RPMI8226 (cell line): ENCODE results near the gene KIAA0232.

Source experiments
- DNase-seq: peaks from one replicate; pipeline ENCODE4 v3.0.0-alpha.2; 2015

The KIAA0232 gene, protein sequence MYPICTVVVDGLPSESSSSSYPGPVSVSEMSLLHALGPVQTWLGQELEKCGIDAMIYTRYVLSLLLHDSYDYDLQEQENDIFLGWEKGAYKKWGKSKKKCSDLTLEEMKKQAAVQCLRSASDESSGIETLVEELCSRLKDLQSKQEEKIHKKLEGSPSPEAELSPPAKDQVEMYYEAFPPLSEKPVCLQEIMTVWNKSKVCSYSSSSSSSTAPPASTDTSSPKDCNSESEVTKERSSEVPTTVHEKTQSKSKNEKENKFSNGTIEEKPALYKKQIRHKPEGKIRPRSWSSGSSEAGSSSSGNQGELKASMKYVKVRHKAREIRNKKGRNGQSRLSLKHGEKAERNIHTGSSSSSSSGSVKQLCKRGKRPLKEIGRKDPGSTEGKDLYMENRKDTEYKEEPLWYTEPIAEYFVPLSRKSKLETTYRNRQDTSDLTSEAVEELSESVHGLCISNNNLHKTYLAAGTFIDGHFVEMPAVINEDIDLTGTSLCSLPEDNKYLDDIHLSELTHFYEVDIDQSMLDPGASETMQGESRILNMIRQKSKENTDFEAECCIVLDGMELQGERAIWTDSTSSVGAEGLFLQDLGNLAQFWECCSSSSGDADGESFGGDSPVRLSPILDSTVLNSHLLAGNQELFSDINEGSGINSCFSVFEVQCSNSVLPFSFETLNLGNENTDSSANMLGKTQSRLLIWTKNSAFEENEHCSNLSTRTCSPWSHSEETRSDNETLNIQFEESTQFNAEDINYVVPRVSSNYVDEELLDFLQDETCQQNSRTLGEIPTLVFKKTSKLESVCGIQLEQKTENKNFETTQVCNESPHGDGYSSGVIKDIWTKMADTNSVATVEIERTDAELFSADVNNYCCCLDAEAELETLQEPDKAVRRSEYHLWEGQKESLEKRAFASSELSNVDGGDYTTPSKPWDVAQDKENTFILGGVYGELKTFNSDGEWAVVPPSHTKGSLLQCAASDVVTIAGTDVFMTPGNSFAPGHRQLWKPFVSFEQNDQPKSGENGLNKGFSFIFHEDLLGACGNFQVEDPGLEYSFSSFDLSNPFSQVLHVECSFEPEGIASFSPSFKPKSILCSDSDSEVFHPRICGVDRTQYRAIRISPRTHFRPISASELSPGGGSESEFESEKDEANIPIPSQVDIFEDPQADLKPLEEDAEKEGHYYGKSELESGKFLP (N-terminal part only)

DNA sequence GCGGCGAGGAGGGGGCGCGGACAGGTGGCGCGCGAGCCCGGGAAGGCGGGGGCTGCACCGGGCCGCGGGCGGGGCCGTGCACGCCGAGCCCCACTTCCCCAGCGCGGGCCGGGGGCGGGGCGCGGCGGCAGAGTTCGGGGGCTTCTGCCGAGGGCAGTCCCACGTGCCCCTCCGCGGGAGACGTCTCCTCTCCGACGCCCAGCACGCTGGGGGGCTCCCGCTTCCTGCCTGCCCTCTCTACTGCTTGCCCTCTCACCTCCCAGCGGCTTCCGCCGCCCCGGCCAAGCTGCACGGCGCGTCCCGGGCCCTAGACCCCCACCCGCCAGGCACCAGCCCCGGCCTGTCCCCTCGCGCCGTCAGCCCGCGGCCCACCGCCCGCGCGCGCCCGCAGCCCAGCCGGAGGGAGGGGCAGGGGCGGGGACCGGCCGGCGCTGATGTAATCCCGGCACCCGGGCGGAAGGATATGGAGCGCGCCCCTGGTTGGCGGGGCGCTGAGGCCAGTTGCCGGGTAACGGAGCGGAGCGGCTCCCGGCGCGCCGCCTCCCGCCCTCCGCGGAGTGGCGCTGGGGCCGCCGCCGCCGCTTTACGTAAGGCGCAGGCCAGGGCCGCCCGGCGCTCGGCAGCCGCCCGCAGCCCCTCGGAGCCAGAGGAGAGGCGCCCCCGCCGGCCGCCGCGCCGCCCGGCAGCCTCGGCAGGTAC lies at the start of gene KIAA0232:
KIAA0232 (plus strand) TSS at position 581 of the 699 bp plus-strand sequence. CDS start 41,727 bp downstream, outside the sequence.
- DNase-seq: peak; percentile 92

DNA sequence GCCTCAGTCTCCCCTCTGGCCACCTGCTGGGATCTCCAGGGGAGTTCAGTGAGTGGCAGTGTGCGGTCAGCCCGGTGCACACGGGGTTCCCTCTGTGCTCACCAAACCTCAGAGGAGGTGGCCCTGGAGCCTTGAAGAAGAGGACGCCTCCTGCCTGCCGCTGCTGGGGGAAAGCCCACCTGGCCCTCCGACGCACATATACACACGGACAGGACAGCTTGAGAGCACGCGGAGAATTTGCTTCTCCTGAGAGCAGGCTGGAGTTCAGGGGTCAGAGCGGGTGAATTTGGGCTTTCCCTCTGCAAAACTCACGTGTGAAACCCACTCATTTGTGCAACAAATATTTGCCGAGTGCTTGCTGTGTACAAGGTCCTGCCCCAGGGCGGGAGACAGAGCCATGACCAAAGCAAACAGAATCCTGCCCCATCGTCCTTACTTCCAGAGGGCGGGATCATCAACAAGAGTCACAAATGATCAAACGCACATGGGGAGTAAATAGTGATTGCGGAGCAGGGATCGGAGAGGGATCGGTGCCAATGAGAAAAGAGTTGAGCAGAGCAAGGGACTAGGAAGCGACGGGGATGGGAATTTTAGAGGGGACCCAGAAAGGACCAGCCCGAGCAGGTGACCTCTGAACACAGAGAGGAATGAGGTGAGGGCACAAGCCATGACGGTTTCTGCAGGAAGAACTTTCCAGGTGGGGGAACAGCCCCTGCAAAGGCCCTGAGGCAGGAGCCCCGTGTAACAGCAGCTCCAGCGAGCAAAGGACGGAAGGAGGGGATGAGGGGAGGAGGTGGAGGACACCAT lies 49.0 kb upstream of the KIAA0232 start:
- DNase-seq: no peak

DNA sequence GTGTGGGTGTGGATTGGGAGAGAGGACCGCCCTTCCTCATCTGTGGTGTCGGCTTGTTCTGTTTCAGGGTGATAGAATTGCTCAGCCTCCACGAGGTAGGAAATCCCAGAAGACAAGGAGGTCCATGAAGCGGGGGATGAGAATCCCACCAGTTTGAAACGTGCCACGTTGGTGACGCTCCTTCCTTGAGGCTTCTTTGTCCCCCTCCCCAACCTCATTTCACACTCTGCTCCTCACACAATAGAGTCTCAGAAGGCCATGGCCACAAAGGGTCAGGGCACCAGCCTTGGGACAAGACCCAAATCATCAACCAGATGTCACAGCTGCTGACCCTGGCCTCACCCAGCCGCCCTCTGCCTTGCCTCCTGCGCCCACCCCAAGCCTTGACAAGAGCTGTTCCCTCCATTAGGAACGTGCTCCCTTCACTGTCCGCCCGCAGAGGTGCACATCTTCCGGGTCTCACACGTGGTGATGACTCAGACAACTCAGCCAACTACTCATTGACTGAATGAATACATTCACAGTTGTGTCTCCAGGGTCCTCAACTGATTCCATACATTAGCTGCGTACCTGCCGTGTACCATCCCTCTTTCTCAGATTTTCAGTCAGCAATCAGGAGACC lies 48.3 kb upstream of the KIAA0232 start:
- no peak for DNase-seq

DNA sequence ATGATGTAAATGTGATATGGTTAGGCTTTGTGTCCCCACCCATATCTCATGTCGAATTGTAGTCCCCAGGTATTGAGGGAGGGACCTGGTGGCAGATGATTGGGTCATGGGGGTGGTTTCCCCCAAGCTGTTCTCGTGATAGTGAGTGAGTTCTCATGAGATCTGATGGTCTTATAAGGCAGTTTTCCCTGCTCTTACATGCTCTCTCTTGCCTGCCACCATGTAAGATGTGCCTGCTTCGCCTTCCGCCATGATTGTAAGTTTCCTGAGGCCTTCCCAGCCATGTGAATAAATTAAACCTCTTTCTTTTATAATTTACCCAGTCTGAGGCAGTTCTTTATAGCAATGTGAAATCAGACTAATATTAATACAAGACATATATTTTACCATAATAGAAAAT lies 42.6 kb upstream of the KIAA0232 start:
- no peak for DNase-seq

DNA sequence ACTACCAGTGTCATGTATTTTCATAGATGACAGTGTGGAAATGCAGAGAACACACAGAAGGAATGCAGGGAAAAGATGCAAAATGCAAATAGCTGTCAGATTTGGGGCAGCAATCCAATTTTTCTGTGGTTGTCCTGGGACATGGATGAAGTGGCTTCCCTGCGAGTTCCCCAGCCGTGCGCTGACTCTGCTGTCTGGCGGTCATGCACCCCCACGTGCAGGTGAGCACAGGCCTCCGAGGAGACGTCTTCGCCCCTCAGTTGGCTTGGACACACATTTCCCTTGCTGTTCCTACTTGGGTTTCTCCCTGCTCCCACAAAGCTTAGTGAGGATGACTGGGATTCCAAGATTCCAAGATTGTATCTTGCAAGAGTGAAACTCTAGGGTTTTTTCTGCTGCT lies 42.2 kb upstream of the KIAA0232 start:
- DNase-seq: no peak

DNA sequence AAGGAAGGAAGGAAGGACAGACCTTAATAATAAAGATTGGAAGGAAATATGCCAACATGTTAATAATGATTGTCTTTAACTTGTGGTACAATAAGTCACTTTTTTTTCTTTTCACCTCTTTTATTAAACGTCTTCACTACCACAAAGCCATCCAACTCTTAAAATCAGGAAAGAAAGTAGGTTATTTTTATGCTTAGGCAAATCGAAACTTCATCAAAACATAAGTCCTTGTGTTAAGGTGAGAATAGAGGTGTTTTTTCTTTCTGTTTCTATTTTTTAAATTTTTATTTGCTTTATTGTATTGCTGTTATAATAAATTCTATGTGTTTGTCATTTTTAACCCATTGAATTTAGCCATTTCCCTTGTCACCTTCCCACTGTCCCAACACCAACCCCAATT lies 40.0 kb upstream of the KIAA0232 start:
- DNase-seq: no peak

DNA sequence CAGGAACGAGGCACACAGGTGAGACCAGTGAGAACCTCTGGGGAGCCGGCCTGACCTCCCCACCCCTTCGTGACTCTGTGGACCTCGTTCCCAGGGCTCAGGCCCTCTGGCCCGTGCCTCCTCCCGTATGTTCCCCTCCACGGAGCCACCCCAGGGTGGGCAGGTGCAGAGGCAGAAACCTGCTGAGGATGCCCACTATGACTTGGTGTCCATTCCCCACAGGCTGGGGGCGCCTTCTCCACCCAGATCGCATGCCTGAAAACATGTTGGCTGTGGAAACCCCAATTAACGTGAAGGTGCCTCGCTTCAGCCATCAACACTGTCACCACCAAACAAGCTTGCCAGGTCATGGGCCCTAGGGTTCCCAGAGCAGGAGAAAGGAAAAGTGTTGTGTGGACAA lies 39.5 kb upstream of the KIAA0232 start:
- DNase-seq: no peak

DNA sequence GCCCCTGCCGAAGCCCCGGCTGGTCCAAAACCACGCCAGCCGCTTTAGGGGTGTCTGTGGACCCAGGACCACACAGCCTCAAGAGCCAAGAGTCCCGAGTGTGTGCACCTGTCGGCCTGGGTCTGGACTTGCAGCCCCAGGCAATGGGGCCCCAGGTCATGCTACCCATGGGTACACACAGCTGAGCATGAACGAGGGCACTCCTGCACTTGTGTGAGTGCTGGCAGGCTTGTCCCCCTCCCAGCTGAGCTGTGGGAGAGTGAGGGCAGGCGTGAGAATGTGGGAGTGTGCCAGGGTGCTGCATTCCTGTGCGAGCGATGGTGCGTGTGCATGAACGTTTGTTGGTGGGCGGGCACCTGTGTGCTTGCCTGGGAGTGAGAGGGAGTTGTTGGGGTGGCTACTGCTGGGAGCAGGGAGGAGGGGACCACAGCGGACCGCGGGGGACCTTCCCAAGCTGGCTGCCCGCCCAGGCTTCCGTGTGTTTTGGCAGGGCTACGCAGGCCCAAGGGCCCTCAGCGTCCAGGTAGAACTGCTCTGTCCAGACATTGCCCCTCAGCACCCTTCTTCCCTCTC lies 35.7 kb upstream of the KIAA0232 start:
- DNase-seq: no peak

DNA sequence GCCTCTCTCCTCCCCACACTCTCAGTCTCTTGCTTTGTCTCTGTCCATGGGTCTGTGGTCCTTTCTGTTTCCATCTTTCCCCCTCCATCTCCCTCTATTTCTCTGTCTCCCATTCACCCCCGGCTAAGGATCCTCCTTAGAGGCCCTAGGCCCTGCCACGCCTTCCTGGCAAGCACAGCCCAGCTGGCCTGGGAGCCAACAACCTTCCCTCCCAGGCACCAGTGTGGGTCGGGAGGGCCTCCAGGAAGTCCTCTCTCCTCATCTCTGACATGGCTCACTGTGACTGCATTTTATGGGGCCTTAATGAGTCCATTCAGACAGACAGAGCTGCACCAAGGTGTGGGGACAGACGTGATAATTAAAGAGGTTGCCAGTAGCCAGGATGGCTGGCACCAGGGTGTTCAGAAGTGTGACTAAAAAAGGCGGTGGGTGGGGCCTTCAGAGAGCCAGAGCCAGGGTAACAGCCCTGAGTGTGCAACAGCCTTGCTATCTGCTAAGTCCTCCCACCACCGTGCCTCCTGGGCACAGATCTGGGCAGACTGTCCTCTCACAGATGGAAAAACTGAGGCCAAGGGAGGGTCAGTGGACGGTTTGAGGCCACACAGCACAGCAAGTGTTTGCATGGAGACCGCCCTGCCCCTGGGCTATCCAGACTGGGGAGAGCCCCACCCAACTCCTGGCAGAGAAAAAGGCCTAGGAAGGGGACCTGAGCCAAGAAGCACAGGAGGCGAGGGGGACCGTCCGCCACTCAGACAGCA lies 35.1 kb upstream of the KIAA0232 start:
- DNase-seq: no peak

DNA sequence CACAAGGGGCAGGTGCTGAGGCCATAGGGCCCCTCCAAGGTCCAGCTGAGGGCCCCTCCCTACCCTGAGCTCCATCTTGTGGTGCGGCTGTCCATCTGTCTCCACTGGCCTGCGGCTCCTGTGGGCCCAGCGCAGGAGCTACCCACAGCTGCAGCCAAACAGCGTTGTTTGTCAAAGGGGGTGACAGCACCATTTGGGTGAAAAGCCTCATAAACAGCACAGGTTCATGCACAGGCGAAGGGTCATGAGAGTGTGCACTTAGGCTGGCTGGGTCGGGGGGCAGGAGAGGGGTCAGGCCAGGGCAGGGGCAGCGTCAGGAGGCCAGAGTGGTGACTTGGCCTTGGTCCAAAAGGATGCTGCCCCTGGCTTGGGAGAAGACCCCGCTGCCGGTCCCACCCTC lies 34.2 kb upstream of the KIAA0232 start:
- DNase-seq: no peak

DNA sequence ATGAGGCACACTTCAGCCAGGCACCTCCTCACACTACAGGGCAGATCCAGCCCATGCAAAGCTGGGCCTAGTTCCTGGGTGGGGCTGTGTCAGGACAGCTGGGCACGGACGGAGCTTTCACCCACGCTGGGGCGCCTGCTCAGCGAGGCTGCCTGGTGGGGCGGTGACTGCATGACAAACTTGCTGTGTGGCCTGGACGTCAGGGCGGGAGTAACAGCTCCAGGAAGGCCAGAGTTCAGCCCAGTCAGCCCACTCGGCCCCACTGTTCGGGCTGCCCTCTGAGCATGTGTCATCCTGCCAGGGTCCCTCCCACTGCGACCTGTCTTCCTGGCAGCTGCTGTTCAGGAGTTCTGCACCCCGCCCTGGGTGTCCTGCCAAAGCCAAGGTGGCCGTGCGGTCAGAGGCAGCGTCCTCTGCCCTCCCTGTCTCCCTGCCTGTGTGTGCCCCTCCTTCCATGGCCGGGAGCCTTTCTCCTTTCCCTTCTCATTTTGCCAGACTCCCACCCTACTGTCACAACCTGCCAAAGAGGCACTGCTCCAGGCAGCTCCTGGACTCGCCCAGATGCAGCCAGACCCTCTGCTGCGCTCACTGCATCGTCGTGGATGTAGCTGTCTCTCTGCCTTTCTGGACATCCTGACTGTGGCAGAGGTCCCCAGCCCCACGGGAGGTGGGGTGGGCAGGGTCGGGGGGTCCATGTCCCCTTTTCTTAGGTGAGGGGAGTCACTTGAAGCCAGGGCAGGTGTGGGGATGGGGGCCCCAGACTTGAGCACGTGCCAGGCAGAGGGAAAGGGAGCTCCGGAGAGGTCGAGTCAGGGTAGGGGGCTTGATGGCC lies 33.0 kb upstream of the KIAA0232 start:
- no peak for DNase-seq

DNA sequence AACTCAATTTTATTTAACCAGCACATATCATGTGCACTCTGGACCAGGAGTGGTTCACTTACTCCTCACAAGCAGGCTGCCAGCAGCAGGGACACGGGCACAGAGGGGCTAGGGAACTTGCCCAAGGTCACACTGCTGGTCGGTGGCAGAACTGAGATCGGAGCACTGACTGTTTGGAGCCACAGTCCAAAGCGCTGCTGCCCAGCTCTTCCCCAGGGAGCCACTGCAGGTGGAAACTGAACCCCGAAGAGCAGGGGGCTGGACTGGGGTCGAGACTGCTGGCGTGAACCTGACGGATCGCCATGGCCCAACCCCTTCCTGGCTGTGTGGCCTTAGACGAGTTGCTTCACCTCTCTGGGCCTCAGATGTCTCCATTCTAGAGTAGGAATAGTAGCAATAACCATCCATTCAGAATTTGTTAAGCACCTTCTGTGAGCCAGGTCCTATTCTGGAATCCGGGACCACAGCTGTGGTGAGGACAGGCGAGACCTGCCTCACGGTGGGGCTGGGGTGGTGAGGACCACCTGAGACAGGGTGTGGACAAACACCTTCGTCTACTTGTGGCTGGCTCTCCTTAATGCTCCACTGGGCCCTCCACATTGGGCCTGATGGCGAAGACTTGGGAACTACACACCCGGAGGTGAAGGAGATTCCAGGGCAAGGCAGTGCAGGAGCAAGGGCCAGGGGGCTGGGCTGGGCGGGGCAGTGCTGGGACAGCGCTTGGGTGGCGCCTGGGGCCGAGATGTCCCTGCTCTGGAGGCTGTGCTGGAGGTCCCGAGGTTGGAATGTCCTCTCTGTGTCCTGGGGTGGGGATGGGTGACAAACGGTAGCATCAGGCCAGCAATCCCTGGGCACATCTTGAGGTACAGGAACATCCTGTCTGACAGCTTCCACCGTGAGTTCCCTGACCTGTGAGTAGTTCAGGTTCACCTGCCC lies 32.0 kb upstream of the KIAA0232 start:
- DNase-seq: no peak

DNA sequence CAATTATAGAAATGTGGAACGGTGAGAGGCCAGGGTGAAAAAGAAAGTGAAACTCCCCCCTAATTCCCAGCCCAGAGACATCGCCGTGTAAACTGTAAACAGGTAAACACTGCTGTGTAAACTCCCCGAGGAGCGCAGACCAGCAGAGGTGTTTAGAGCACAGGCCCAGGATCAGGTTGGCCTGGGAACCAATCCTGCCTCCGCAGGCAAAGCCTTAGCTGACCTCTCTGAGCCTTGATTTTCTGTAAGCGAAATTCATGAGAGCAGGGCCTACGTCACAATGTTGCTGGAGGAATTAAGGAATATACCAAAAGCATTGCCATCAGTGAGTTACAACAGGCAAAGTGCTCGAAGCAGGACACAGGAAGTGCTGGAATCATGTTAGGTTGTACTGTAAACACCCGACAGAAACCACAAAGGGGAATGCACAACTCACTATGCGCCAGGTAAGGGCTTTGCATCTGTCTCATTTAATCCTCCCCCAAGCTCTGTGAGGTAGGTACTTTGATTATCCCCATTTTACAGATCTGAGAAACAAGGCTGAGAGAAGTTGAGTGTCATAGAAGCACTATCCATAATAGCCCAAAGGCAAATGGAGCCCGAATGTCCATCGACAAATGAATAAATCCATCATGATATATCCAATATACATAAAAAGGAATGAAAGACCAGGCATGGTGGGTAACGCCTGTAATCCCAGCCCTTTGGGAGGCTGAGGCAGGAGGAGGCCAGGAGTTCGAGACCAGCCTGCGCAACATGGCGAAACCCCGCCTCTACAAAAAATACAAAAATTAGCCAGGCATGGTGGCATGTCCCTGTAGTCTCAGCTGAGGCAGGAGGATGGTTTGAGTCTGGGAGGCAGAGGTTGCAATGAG lies 30.7 kb upstream of the KIAA0232 start:
- no peak for DNase-seq

DNA sequence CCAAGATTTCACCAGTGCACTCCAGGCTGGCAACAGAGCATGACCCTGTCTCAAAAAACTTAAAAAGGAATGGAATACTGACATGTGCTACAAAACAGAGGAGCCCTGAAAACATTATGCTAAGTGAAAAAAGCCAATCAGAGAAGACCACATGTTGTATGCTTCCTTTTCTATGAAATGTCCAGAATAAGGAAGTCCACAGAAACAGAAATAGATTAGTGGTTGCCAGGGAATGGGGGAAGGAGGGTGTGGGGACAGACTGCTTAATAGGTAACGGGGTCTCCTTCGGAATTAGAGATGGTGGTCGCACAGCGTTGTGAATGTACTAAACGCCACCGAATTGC lies 30.1 kb upstream of the KIAA0232 start:
- DNase-seq: no peak

DNA sequence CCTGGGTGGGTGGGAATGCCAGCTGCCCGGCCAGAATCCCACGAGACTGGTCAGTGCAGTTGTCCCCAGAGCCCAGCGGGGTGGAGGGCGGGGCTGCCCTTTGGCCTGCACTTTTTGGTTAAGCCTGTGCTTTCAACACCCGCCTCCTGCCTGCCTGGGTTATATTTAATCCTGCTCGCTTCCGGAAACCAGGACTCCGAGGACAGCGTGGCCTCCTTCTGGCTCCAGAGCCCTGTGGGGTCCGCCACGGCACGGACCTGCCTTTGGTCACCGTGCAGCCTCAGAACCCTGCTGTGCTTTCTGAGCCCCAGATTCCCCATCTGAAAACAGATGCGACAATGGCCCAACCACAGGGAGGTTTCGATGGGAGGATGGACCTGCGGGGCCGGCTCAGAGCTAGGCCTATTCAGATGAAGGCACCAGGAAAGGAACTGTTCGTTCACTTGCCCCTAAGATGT lies 29.4 kb upstream of the KIAA0232 start:
- no peak for DNase-seq

DNA sequence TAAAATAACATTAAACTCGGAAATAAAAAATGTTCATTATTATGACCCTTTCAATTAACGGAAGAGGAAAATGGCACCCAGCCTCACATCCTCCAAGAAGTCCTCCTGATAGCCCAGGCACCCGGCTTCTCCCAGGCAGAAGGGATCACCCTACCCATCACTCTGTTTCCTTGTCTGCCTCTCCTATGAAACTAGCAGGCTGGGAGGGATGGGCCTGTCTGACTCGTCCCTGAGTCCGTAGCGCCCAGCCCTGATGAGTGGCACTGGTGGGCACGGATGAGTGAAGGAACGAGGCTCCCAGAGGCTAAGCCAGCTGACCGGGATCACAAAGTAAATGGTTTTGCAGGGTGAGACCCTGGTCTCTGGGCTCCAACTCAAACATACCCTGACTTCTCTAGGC lies 28.6 kb upstream of the KIAA0232 start:
- DNase-seq: no peak

DNA sequence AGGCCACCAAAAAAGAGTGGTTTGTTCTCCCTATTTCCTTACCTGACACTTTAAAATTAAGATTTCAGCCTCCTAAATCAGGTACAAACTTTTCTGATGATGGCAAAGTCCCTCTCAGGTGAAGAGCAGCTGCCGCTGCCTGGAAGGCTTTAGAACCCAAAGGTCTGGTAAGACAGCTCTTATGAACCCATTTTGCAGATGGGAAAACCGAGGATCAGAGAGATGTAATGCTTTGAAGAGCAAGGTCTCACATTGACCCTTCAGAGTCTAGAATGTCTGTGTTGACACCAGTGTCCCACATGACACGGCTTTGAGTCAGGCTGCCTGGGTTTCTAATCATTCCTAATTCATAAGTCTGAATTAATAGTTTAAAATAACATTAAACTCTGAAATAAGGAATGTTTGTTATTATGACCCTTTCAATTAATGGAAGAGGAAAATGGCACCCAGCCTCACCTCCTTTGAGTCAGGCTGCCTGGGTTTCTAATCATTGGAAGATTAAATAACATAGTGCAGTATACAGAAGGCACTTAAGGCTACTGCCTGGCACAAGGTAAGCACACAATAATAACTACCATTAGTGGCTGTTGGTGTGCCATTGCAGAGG lies 27.9 kb upstream of the KIAA0232 start:
- DNase-seq: no peak
